ENCODE results near the gene ZNF337. TPM values are rescaled to one million over a fixed set of nuclear protein-coding genes. Genes with fewer than 3 reads are reported as not detected.
"Not testable (repeated sequence)": the region's sequence is repeated elsewhere in the genome, so short reads cannot be mapped to it uniquely, and the experiment has no call there.

ZNF337 gene
- total RNA-seq, 2 donors from 2014 or later: 16.0 to 20.3 TPM

- no peaks in the 10 kb centered on the region for H3K9me3 ChIP-seq
- no peaks in the 10 kb centered on the region for H3K4me1 ChIP-seq (replicated peaks)
- DNase-seq (ENCODE audit: low spot score): no peak
- no peaks in the 10 kb centered on the region for H3K36me3 ChIP-seq
- H3K27me3 ChIP-seq (replicated peaks; ENCODE audit: insufficient read depth): no peaks in the 10 kb centered on the region
- H3K27ac ChIP-seq: no peak overlapping the region
- TF ChIP-seq CTCF (IDR thresholded peaks at IDR 0.05): no peak
- TF ChIP-seq POLR2A (IDR thresholded peaks at IDR 0.05): no peak
- no peak for TF ChIP-seq POLR2AphosphoS5 (IDR thresholded peaks at IDR 0.05)
- H3K4me3 ChIP-seq: no peak overlapping the region
- intact Hi-C loops (cut with DNase I): no loop called here
Measured at GRCh38 chr20:25725639-25726038, 29.0 kb upstream of the ZNF337 start.

DNA sequence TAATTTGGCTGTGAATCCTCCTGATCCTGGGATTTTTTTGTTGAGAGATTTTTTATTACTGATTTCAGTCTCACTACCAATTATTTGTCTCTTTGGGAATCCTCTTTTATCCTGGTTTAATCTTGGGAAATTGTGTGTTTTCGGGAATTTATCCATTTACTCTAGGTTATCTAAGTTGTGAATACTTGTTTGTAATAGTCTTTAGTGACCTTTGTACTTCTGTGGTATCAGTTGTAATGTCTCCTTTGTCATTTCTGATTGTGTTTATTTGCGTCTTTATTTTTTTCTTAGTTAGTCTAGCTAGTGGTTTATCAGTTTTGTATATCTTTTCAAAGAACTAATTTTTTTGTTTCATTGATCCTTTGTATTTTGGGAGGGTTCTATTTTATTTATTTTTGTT, 27.3 kb upstream of the ZNF337 start:
- Histone ChIP-seq H3K27ac (no peak overlapping the region), H3K36me3 (no peaks in the 10 kb centered on the region), H3K4me1 (replicated peaks) (no peaks in the 10 kb centered on the region), H3K9me3 (no peaks in the 10 kb centered on the region), H3K27me3 (replicated peaks; ENCODE audit: insufficient read depth) (no peaks in the 10 kb centered on the region), H3K4me3 (no peak overlapping the region)
- TF ChIP-seq CTCF (IDR thresholded peaks at IDR 0.05) (no peak), POLR2AphosphoS5 (IDR thresholded peaks at IDR 0.05) (no peak)
- intact Hi-C loops (cut with DNase I): no loop called here
- WGBS: 91% methylated on average over 2 of the region's 2 CpGs
- DNase-seq (ENCODE audit: low spot score): no peak

- Histone ChIP-seq H3K27ac (no peak overlapping the region), H3K27me3 (replicated peaks; ENCODE audit: insufficient read depth) (no peaks in the 10 kb centered on the region), H3K36me3 (no peaks in the 10 kb centered on the region), H3K4me3 (no peak overlapping the region), H3K9me3 (no peaks in the 10 kb centered on the region), H3K4me1 (replicated peaks) (no peaks in the 10 kb centered on the region)
- no peak for DNase-seq (ENCODE audit: low spot score)
- TF ChIP-seq POLR2A (IDR thresholded peaks at IDR 0.05) (no peak), POLR2AphosphoS5 (IDR thresholded peaks at IDR 0.05) (no peak)
- intact Hi-C loops (cut with DNase I): no loop called here
- 89% methylated on average over 7 of the region's 7 CpGs for WGBS
Measured at GRCh38 chr20:25720285-25720684, 23.6 kb upstream of the ZNF337 start.

- H3K27ac ChIP-seq; H3K9me3 ChIP-seq; H3K27me3 ChIP-seq (replicated peaks; ENCODE audit: insufficient read depth); H3K4me3 ChIP-seq; H3K36me3 ChIP-seq; H3K4me1 ChIP-seq (replicated peaks); intact Hi-C loops (cut with DNase I): not testable (repeated sequence)
- 68% methylated on average over 20 of the region's 20 CpGs for WGBS
- peak; percentile 10 for DNase-seq (ENCODE audit: low spot score)
Measured at GRCh38 chr20:25718896-25719809, 22.5 kb upstream of the ZNF337 start.

DNA sequence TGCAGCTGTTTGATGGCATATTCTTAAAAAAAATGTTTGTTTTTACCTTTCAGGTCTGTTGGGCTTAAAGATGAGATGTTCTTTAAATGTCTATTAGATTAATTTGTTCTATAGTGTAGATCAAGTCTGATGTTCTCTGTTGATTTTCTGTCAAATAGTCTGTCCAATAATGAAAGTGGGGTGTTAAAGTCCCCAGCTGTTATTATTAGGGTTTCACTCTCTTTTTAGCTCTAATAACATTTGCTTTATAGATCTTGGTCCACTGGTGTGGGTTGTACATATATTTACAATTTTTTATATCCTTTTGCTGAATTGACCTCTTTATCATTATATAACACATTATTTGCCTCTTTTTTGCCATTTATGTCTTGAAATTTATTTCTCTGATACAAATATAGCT, 11.0 kb upstream of the ZNF337 start:
- Histone ChIP-seq H3K27me3 (replicated peaks; ENCODE audit: insufficient read depth) (no peaks in the 10 kb centered on the region), H3K36me3 (no peaks in the 10 kb centered on the region), H3K4me1 (replicated peaks) (no peaks in the 10 kb centered on the region), H3K9me3 (no peaks in the 10 kb centered on the region), H3K4me3 (no peak overlapping the region), H3K27ac (no peak overlapping the region)
- intact Hi-C loops (cut with DNase I): no loop called here
- DNase-seq (ENCODE audit: low spot score): no peak
- TF ChIP-seq POLR2AphosphoS5 (IDR thresholded peaks at IDR 0.05) (no peak), POLR2A (IDR thresholded peaks at IDR 0.05) (no peak), CTCF (IDR thresholded peaks at IDR 0.05) (no peak)

DNA sequence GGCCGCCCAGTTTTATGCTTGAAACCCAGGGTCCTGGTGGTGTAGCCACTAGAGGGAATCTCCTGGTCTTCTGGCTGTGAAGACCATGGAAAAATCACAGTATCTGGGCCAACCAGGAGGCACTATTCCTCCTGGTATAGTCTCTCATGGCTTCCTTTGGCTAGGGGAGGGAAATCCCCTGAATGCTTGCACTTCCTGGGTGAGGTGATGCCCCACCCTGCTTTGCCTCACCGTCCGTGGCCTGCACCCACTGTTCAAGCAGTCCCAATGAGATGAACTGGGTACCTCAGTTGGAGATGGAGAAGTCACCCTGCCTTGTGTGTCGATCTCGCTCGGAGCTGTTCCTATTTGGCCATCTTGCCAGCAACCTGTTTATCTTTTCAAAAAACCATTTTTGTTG, 10.1 kb upstream of the ZNF337 start:
- 87% methylated on average over 6 of the region's 6 CpGs for WGBS
- TF ChIP-seq CTCF (IDR thresholded peaks at IDR 0.05) (no peak), POLR2A (IDR thresholded peaks at IDR 0.05) (no peak), POLR2AphosphoS5 (IDR thresholded peaks at IDR 0.05) (no peak)
- DNase-seq (ENCODE audit: low spot score): no peak
- no peaks in the 10 kb centered on the region for H3K36me3 ChIP-seq
- no peaks in the 10 kb centered on the region for H3K27me3 ChIP-seq (replicated peaks; ENCODE audit: insufficient read depth)
- no peaks in the 10 kb centered on the region for H3K9me3 ChIP-seq
- intact Hi-C loops (cut with DNase I): no loop called here
- no peak overlapping the region for H3K4me3 ChIP-seq
- H3K27ac ChIP-seq: no peak overlapping the region
- H3K4me1 ChIP-seq (replicated peaks): no peaks in the 10 kb centered on the region
